ENCODE results near the gene LRRN3.

DNA sequence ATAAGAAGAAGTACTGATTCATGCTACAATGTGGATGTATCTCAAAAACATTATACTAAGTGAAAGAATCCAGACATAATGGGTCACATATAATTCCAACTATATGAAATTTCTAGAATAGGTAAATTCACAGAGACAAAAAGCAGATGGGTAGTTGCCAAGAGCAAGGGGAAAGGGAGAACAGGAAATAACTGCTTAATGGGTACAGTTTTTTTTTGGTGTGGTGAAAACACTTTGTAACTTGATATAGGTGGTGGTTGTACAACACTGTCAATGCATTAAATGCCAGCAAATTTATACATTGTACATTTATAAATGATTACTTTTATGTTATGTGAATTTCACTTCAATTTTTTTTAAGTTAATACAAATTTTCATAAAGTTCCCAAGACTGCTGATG is 19.4 kb upstream of the LRRN3 start:
- no peak for TF ChIP-seq POLR2AphosphoS5 (IDR thresholded peaks at IDR 0.05)
- TF ChIP-seq, protein P1, sequence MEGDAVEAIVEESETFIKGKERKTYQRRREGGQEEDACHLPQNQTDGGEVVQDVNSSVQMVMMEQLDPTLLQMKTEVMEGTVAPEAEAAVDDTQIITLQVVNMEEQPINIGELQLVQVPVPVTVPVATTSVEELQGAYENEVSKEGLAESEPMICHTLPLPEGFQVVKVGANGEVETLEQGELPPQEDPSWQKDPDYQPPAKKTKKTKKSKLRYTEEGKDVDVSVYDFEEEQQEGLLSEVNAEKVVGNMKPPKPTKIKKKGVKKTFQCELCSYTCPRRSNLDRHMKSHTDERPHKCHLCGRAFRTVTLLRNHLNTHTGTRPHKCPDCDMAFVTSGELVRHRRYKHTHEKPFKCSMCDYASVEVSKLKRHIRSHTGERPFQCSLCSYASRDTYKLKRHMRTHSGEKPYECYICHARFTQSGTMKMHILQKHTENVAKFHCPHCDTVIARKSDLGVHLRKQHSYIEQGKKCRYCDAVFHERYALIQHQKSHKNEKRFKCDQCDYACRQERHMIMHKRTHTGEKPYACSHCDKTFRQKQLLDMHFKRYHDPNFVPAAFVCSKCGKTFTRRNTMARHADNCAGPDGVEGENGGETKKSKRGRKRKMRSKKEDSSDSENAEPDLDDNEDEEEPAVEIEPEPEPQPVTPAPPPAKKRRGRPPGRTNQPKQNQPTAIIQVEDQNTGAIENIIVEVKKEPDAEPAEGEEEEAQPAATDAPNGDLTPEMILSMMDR (IDR thresholded peaks at IDR 0.05), result no peak
- TF ChIP-seq POLR2A (IDR thresholded peaks at IDR 0.05), result no peak
- no peak for TF ChIP-seq EP300 (IDR thresholded peaks at IDR 0.05)
